DMS53 treated with DMSO at 0.1 percent for 48 hours (cell line): ENCODE results near the gene SEMA3C.

Experiments
- DNase-seq: peaks from one replicate; lab custom pipeline; 2025; ENCODE audit not compliant: unreplicated experiment; lab: John Stamatoyannopoulos, UW

SEMA3C gene

GRCh38 chr7:80748363-80749042 is 170.3 kb downstream of the SEMA3C start:
- no peak for DNase-seq

- no peak for DNase-seq
Observed at GRCh38 chr7:80740778-80741545, 177.9 kb downstream of the SEMA3C start.

- no peak for DNase-seq
Observed at GRCh38 chr7:80736371-80737125, 182.3 kb downstream of the SEMA3C start.

- no peak for DNase-seq
Observed at GRCh38 chr7:80735330-80735729, 183.5 kb downstream of the SEMA3C start.

- DNase-seq, result no peak
Observed at GRCh38 chr7:80734011-80734410, 184.8 kb downstream of the SEMA3C start.

DNA sequence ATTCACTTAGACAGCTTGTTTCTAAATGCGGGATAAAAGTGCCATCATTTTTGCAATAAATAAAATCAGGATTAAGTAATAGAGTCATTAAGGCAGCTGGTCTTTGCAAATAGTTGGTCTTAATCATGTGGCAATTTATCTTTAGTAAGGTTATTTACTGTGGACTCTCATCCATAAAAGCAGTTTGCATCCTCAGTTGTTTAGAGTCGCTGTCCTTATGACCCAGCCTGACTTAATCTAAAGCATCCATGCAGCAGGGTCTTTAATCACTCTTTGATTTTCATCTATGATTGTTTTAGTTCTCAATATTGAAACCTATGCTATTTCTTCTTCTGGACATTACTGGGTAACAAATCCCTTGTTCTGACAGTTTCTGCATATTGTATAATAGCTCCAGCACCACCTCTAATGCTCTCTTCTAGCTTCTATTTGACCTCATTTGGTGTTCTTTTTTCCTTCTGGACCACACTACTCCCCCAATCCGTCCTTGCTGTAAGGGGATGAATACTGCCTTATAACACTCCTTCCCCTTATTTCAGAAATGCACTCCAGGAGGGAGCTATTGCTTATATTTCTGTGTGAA is 185.4 kb downstream of the SEMA3C start:
- DNase-seq, result no peak

- no peak for DNase-seq
Observed at GRCh38 chr7:80732630-80733029, 186.2 kb downstream of the SEMA3C start.

GRCh38 chr7:80731281-80731680 is 187.6 kb downstream of the SEMA3C start:
- no peak for DNase-seq

GRCh38 chr7:80729591-80730320 is 189.1 kb downstream of the SEMA3C start:
- no peak for DNase-seq

DNA sequence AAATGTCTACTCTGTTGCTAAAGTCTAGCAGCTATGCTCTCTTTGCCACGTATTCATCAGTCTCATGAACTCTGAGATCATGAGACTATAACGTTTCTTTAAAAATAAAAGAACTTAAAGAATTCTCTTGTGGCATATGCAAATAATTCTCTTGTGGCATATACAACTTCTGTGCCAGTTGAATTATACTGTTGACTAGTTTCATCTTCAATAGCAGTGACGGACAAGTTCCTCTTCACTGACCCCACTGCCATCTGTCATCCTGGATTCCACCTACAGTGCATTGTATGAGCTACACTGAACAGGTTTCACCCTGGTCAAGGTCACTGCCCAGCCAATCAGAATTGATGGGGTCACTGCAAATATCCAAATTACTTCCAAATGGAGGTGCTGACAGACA is 192.2 kb downstream of the SEMA3C start:
- no peak for DNase-seq

- no peak for DNase-seq
Observed at GRCh38 chr7:80725181-80725611, 193.7 kb downstream of the SEMA3C start.

- DNase-seq, result no peak
Observed at GRCh38 chr7:80724249-80724871, 194.5 kb downstream of the SEMA3C start.

DNA sequence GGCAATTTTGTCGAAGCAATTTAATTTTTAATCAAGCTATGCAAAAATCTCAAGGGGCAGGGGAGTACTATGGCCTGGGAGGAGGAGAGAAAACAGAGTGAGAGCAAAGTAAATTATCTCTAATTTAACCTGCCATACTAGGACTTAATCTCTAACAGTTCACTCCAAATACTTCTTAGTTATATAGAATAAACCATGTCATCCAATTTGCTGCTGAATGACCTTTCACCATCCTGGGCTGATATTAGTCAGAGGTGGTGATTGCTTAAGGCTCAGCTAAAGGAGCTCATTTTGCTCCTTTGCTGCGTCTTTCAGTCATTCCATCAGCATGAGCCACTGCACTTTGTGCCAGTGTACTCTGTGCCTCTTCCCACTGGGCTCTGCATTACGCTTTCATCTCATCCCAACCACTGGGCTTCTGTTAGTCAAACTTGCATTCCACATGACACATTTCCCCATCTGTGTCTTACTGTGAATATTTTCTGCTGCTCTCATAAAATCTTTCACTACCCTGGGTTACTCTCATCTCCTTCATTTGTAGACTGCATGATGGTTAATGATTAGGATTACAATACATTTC is 196.1 kb downstream of the SEMA3C start:
- DNase-seq, result no peak

DNA sequence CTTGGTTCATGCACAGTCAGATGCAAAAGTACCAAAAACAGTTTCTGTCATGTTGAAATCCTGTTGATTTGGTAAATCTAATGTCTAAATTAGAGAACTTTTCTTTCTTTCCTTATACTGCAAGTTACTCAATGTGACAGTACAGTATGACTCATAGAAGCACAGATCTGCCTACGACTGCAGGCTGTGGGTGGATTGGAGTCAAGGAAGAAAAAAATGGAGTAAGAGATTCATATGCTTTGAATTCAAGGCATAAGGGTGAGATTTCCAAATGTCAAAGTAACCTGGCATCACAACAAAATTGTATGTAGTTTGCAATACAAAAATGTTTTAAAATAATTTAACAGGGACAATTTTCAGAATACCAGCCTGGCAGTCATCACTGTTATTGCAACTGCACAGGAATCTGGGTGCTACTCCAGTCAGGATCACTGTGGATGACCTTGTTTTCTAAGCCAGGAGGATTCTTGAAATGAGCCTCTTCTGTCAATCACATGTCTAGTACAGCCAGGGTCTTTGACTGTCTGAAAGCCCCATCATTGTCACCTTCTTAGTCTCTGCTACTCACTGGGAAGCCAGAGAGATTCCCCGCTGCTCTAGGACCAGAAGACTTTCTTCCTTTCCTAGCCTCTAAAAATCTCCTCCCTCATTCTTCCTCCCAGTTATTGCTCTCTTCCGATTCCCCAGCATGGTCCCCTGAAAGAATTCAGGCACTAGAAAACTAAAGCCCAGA is 196.8 kb downstream of the SEMA3C start:
- DNase-seq, result no peak

DNA sequence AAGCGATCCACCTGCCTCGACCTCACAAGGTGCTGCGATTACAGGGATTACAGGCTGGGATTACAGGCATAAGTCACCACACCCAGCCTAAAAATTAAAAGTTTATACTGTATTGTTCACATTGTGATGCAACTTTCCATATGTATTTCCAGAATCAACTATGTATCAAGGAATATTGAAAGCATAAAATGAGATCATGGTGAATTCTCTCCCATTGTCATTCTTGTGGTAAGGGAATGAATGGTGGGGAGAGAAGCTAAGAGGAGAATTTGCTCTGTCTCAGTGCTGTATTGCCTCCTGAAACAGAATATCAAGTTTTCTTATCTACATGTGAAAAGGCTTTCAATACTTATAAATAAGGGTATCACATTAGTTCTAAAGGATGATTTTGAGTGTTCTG is 198.7 kb downstream of the SEMA3C start:
- no peak for DNase-seq

DNA sequence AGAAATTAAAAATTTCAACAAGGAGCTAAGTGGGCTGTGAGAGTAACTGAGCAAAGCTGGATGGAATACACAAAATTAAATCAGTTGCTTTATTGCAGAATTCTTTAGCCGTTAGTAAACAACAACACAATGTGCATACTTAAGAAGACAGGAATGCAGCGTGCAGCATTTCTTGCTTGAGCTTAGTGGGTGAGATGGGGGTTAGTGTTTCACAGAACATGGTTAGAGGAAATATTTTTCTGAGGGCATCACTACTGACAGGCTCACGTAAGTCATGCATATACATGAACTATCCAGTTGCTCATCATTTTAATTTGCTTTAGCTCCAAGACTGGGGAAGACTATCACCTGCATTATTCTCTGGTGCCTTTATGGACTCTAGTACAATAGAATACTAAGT is 199.6 kb downstream of the SEMA3C start:
- no peak for DNase-seq

DNA sequence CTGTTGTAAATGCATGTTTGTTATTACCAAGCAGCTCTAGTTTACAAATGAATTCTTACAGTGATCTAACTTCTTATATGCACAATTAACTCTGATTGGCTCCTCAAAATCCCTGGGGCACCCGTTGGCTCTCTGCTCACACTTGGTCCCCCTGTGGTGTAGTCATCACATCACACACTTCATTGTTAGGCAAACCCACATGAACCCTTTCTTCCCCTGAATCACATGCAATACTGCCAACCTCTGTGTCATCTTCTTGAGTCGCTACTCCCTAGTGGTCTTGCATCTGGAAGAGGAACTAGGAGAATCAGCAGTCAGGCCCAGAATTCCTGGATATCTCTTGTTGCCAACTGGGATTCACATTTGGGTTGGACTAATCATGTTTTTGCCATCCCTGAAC is 207.3 kb downstream of the SEMA3C start:
- DNase-seq, result no peak

- no peak for DNase-seq
Observed at GRCh38 chr7:80708123-80708522, 210.7 kb downstream of the SEMA3C start.

GRCh38 chr7:80707318-80707717 is 211.5 kb downstream of the SEMA3C start:
- DNase-seq, result no peak
